Neural progenitor cell (in vitro differentiated cells): ENCODE measurements around the gene PPP2R5D. TPM values are rescaled to one million over a fixed set of nuclear protein-coding genes. Genes with fewer than 3 reads are reported as not detected.

ENCODE experiments used
- DNase-seq: peaks from one replicate; pipeline ENCODE4 v3.0.0-alpha.2; 2016; ENCODE audit warnings: low spot score
- H2AFZ ChIP-seq: fragments of 200-600 bp; sonication (generic); replicated peaks from 2 replicates; pipeline ENCODE4 v1.6.1; 2016; ENCODE audit warnings: antibody characterized with exemption
- H3F3A ChIP-seq: fragments of 200-600 bp; sonication (generic); 2 replicates; pipeline ENCODE4 v1.6.1; 2016; ENCODE audit warnings: antibody characterized with exemption, low read depth
- H3K27ac ChIP-seq: fragments of 200-600 bp; sonication (generic); 2 replicates; pipeline ENCODE4 v1.5.1; 2016; ENCODE audit warnings: mild to moderate bottlenecking
- H3K27me3 ChIP-seq: fragments of 200-600 bp; sonication (generic); 2 replicates; pipeline ENCODE4 v1.6.1; 2016; ENCODE audit warnings: mild to moderate bottlenecking, moderate library complexity
- H3K36me3 ChIP-seq: fragments of 200-600 bp; sonication (generic); 2 replicates; pipeline ENCODE4 v1.5.1; 2016
- H3K4me1 ChIP-seq: fragments of 200-600 bp; sonication (generic); 2 replicates; pipeline ENCODE4 v1.6.1; 2016; ENCODE audit warnings: mixed run types
- H3K4me2 ChIP-seq: fragments of 200-600 bp; sonication (generic); 2 replicates; pipeline ENCODE4 v1.6.1; 2016
- H3K4me3 ChIP-seq: fragments of 200-600 bp; sonication (generic); 2 replicates; pipeline ENCODE4 v1.5.1; 2016
- H3K79me2 ChIP-seq: fragments of 200-600 bp; sonication (generic); 2 replicates; pipeline ENCODE4 v1.6.1; 2016; ENCODE audit warnings: low read depth
- H3K9ac ChIP-seq: fragments of 200-600 bp; sonication (generic); 2 replicates; pipeline ENCODE4 v1.6.1; 2016
- H3K9me3 ChIP-seq: fragments of 200-600 bp; sonication (generic); 2 replicates; pipeline ENCODE4 v1.5.1; 2016; ENCODE audit warnings: low read depth
- H4K20me1 ChIP-seq: fragments of 200-600 bp; sonication (generic); 2 replicates; pipeline ENCODE4 v1.6.1; 2016; ENCODE audit warnings: low read depth
- H3K27ac Mint-ChIP-seq: 3 replicates; pipeline ENCODE4 v1.8.0; 2021; ENCODE audit warnings: mixed read lengths
- H3K27me3 Mint-ChIP-seq: 2 replicates; pipeline ENCODE4 v1.8.0; 2022; ENCODE audit warnings: low read depth, mild to moderate bottlenecking, inconsistent platforms, moderate library complexity, mixed read lengths; ENCODE audit not compliant: insufficient read depth
- H3K36me3 Mint-ChIP-seq: 3 replicates; pipeline ENCODE4 v1.8.0; 2021; ENCODE audit warnings: mixed read lengths
- H3K4me1 Mint-ChIP-seq: 3 replicates; pipeline ENCODE4 v1.8.0; 2021; ENCODE audit warnings: mixed read lengths
- H3K4me3 Mint-ChIP-seq: 3 replicates; pipeline ENCODE4 v1.8.0; 2021; ENCODE audit warnings: mild to moderate bottlenecking, moderate library complexity, mixed read lengths
- H3K9me3 Mint-ChIP-seq: 3 replicates; pipeline ENCODE4 v1.8.0; 2020; ENCODE audit warnings: mixed read lengths
- EZH2 ChIP-seq: fragments of 200-600 bp; sonication (generic); IDR thresholded peaks from 2 replicates; pipeline ENCODE4 v1.6.1; 2017; ENCODE audit warnings: antibody characterized with exemption, mild to moderate bottlenecking, moderate library complexity
- EZH2phosphoT487 ChIP-seq: fragments of 200-600 bp; sonication (generic); IDR thresholded peaks from 2 replicates; pipeline ENCODE4 v1.6.1; 2017; ENCODE audit warnings: antibody characterized with exemption
- total RNA-seq: library from RNA; depleted of rRNA; stranded (reverse); fragments of >200 nt; gene quantifications from 2 replicates; pipeline ENCODE4 v1.2.3, GENCODE V29; 2015; ENCODE audit warnings: low replicate concordance
- TF ChIP-seq, protein P1 (sequence below): fragments of 200-600 bp; sonication (generic); IDR thresholded peaks from 2 replicates; pipeline ENCODE4 v1.5.1; 2017; ENCODE audit warnings: antibody characterized with exemption, mild to moderate bottlenecking

PPP2R5D gene
- total RNA-seq, 1 donor from 2014 or later: 75.0 TPM

DNA sequence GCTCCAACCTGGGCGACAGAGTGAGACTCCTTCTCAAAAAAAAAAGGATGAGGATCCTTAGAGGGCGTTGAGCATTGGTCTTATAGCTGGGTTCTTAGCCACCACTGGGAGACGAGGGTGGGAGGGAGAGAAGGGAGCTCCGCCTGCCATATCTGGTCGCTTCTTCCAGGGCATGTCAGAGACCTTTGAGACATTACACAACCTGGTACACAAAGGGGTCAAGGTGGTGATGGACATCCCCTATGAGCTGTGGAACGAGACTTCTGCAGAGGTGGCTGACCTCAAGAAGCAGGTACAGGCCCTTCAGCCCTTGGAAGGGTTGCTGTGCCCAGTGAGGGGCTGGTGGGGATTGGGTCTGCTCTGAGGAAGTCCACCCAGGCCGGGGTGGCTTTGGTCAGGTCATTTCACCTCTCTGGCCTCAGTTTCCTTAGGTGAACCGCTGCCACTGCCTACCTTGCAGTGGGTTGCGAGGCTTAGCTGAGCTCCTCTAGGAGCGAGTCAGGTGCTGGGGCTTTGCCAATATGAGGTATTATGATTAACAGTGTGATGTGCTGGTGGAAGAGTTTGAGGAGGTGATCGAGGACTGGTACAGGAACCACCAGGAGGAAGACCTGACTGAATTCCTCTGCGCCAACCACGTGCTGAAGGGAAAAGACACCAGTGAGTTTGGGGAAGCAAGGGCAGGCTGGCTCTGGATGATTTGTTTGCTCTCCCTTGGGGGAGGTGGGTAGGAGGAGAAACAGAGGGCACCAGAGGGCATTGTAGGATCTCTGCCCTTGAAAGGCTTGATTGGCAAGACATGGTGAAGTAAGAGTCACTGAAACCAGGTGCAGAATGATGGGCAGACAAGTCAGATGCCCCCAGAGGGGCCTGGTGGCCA lies 46.6 kb upstream of the PPP2R5D start:
- Histone ChIP-seq H3K9me3 (no peaks in the 10 kb centered on the region), H3K27me3 (no peaks in the 10 kb centered on the region), H3K27ac (no peak overlapping the region), H3K36me3 (no peaks in the 10 kb centered on the region), H3K9ac (no peak overlapping the region), H2AFZ (no peak overlapping the region), H3K4me1 (no peaks in the 10 kb centered on the region), H4K20me1 (peaks cover 13% of the 10 kb centered on the region), H3F3A (no peaks in the 10 kb centered on the region), H3K79me2 (peaks cover 33% of the 10 kb centered on the region), H3K4me3 (no peak overlapping the region), H3K4me2 (no peak overlapping the region)
- DNase-seq: no peak
- no peaks in the 10 kb centered on the region for H3K9me3 Mint-ChIP-seq
- peaks cover 7% of the 10 kb centered on the region for H3K27me3 Mint-ChIP-seq
- H3K4me3 Mint-ChIP-seq: no peak overlapping the region
- H3K4me1 Mint-ChIP-seq: no peaks in the 10 kb centered on the region
- peaks cover 19% of the 10 kb centered on the region for H3K36me3 Mint-ChIP-seq
- no peak overlapping the region for H3K27ac Mint-ChIP-seq
- TF ChIP-seq EZH2phosphoT487 (no peak), EZH2 (no peak)
- TF ChIP-seq, protein P1, sequence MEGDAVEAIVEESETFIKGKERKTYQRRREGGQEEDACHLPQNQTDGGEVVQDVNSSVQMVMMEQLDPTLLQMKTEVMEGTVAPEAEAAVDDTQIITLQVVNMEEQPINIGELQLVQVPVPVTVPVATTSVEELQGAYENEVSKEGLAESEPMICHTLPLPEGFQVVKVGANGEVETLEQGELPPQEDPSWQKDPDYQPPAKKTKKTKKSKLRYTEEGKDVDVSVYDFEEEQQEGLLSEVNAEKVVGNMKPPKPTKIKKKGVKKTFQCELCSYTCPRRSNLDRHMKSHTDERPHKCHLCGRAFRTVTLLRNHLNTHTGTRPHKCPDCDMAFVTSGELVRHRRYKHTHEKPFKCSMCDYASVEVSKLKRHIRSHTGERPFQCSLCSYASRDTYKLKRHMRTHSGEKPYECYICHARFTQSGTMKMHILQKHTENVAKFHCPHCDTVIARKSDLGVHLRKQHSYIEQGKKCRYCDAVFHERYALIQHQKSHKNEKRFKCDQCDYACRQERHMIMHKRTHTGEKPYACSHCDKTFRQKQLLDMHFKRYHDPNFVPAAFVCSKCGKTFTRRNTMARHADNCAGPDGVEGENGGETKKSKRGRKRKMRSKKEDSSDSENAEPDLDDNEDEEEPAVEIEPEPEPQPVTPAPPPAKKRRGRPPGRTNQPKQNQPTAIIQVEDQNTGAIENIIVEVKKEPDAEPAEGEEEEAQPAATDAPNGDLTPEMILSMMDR: no peak

DNA sequence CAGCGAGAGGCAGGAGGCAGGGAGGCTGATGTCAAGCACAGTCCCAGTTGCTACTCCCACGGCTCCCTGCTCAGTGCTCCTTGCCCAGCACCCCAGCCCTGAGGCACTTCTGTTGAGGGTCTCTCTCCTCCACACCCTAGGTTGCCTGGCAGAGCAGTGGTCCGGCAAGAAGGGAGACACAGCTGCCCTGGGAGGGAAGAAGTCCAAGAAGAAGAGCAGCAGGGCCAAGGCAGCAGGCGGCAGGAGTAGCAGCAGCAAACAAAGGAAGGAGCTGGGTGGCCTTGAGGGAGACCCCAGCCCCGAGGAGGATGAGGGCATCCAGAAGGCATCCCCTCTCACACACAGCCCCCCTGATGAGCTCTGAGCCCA lies 46.0 kb upstream of the PPP2R5D start:
- no peaks in the 10 kb centered on the region for H3K36me3 ChIP-seq

DNA sequence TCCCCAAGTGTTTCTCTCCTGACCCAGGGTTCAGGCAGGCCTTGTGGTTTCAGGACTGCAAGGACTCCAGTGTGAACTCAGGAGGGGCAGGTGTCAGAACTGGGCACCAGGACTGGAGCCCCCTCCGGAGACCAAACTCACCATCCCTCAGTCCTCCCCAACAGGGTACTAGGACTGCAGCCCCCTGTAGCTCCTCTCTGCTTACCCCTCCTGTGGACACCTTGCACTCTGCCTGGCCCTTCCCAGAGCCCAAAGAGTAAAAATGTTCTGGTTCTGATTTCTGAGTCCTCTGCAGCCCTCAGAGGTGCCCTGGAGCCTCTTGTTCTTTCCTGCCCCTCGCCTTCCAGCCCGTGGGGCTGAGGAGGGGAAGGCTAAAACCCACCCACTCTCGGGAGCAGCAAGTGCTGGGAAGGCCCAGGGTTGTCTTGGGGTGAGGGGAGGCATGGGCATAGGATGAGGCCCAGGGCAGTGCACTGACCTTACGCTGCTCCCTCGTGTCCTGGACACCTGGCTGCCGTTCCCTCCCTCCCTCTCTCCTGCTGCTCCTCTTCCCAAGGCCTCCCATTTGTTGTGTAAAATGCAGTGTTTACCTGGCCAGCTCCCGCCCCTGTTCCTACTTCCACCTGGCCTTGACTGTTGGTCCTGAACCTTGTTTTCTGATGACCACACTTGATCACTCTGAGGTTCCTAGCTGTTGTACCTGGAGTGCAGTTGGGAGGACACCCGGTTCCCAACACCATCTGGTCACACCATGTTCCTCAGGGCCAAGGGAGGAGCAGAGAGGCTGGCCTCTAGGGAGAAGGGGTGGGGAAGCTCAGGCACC lies 45.2 kb upstream of the PPP2R5D start:
- H3K4me1 Mint-ChIP-seq: no peaks in the 10 kb centered on the region
- no peaks in the 10 kb centered on the region for H3K9me3 Mint-ChIP-seq
- H3K9ac ChIP-seq: no peak overlapping the region
- H3K4me3 ChIP-seq: no peak overlapping the region
- no peak overlapping the region for H3K4me3 Mint-ChIP-seq
- no peaks in the 10 kb centered on the region for H3K27me3 ChIP-seq
- no peak for TF ChIP-seq EZH2phosphoT487
- H2AFZ ChIP-seq: no peak overlapping the region
- peaks cover 20% of the 10 kb centered on the region for H3K36me3 Mint-ChIP-seq
- no peak for DNase-seq
- H3K27ac ChIP-seq: no peak overlapping the region
- no peaks in the 10 kb centered on the region for H3F3A ChIP-seq
- H4K20me1 ChIP-seq: peaks cover 6% of the 10 kb centered on the region
- no peaks in the 10 kb centered on the region for H3K4me1 ChIP-seq
- H3K27me3 Mint-ChIP-seq: peaks cover 5% of the 10 kb centered on the region
- H3K36me3 ChIP-seq: no peaks in the 10 kb centered on the region
- H3K4me2 ChIP-seq: no peak overlapping the region
- peaks cover 19% of the 10 kb centered on the region for H3K79me2 ChIP-seq
- H3K9me3 ChIP-seq: no peaks in the 10 kb centered on the region
- no peak overlapping the region for H3K27ac Mint-ChIP-seq

More for the DNA sequence above, 46.0 kb upstream of the PPP2R5D start:
- no peak for TF ChIP-seq EZH2
- TF ChIP-seq EZH2phosphoT487: no peak
- TF ChIP-seq, protein P1: no peak
- peaks cover 26% of the 10 kb centered on the region for H3K79me2 ChIP-seq
- H2AFZ ChIP-seq: no peak overlapping the region
- Mint-ChIP-seq H3K36me3 (peaks cover 21% of the 10 kb centered on the region), H3K9me3 (no peaks in the 10 kb centered on the region), H3K4me1 (no peaks in the 10 kb centered on the region), H3K27ac (no peak overlapping the region), H3K27me3 (peaks cover 7% of the 10 kb centered on the region), H3K4me3 (no peak overlapping the region)
- H3F3A ChIP-seq: no peaks in the 10 kb centered on the region
- H3K4me3 ChIP-seq: no peak overlapping the region
- H3K4me2 ChIP-seq: no peak overlapping the region
- DNase-seq: no peak
- H3K27me3 ChIP-seq: no peaks in the 10 kb centered on the region
- no peak overlapping the region for H3K9ac ChIP-seq
- no peaks in the 10 kb centered on the region for H3K4me1 ChIP-seq
- no peak overlapping the region for H3K27ac ChIP-seq
- H3K9me3 ChIP-seq: no peaks in the 10 kb centered on the region
- H4K20me1 ChIP-seq: peaks cover 7% of the 10 kb centered on the region
